Neural cell (in vitro differentiated cells): ENCODE measurements around the gene COX4I1. TPM values are rescaled to one million over a fixed set of nuclear protein-coding genes. Genes with fewer than 3 reads are reported as not detected.
"Not testable (repeated sequence)": the region's sequence is repeated elsewhere in the genome, so short reads cannot be mapped to it uniquely, and the experiment has no call there.

ENCODE experiments used
- H2AFZ ChIP-seq: fragments of 200-600, 300-800 bp; sonication (generic), shearing (Covaris generic); 2 replicates; pipeline ENCODE4 v1.6.0; 2014; ENCODE audit warnings: low read depth, mild to moderate bottlenecking, antibody characterized with exemption, low read length, moderate library complexity
- H3F3A ChIP-seq: fragments of 200-600 bp; shearing (Covaris generic); 2 replicates; pipeline ENCODE4 v1.6.1; 2016; ENCODE audit warnings: mild to moderate bottlenecking, moderate library complexity, mixed read lengths, antibody characterized with exemption, low read length; ENCODE audit not compliant: insufficient read depth, poor library complexity, severe bottlenecking
- H3K27ac ChIP-seq: fragments of 200-600, 300-800 bp; sonication (generic), shearing (Covaris generic); 2 replicates; pipeline ENCODE4 v1.5.1; 2014; ENCODE audit warnings: mild to moderate bottlenecking, low read length, moderate library complexity
- H3K27me3 ChIP-seq: fragments of 300-800, 200-600 bp; sonication (generic), shearing (Covaris generic); 2 replicates; pipeline ENCODE4 v1.6.0; 2014; ENCODE audit warnings: mild to moderate bottlenecking, low read depth, low read length, moderate library complexity; ENCODE audit not compliant: insufficient read depth
- H3K36me3 ChIP-seq: fragments of 300-800, 200-600 bp; sonication (generic), shearing (Covaris generic); 2 replicates; pipeline ENCODE4 v1.5.1; 2014; ENCODE audit warnings: mild to moderate bottlenecking, antibody characterized with exemption, low read length, moderate library complexity; ENCODE audit not compliant: insufficient read depth
- H3K4me2 ChIP-seq: fragments of 300-800, 200-600 bp; sonication (generic), shearing (Covaris generic); 2 replicates; pipeline ENCODE4 v1.6.0; 2014; ENCODE audit warnings: mild to moderate bottlenecking, low read length
- H3K4me3 ChIP-seq: fragments of 300-800, 200-600 bp; sonication (generic), shearing (Covaris generic); 2 replicates; pipeline ENCODE4 v1.5.1; 2014; ENCODE audit warnings: mild to moderate bottlenecking, low read length, moderate library complexity
- H3K79me2 ChIP-seq: fragments of 200-600 bp; shearing (Covaris generic); replicated peaks from 2 replicates; pipeline ENCODE4 v1.6.0; 2014; ENCODE audit warnings: mild to moderate bottlenecking, low read length, moderate library complexity; ENCODE audit not compliant: insufficient read depth
- H3K9ac ChIP-seq: fragments of 300-800, 200-600 bp; sonication (generic), shearing (Covaris generic); 2 replicates; pipeline ENCODE4 v1.6.1; 2016; ENCODE audit warnings: mild to moderate bottlenecking, low read length, mixed read lengths
- H3K9me2 ChIP-seq: fragments of 200-600 bp; shearing (Covaris generic); 2 replicates; pipeline ENCODE4 v1.6.1; 2016; ENCODE audit warnings: mild to moderate bottlenecking, low read length, mixed read lengths; ENCODE audit not compliant: insufficient read depth
- H3K9me3 ChIP-seq: fragments of 200-600, 300-800 bp; sonication (generic), shearing (Covaris generic); 2 replicates; pipeline ENCODE4 v1.6.1; 2016; ENCODE audit warnings: mild to moderate bottlenecking, mixed run types, low read length, moderate library complexity, mixed read lengths
- H4K20me1 ChIP-seq: fragments of 200-600 bp; shearing (Covaris generic); 2 replicates; pipeline ENCODE4 v1.6.1; 2016; ENCODE audit warnings: mild to moderate bottlenecking, mixed run types; ENCODE audit not compliant: insufficient read depth
- CTCF ChIP-seq: fragments of 450-650 bp; IDR thresholded peaks from 2 replicates; pipeline ENCODE4 v1.5.1; 2014; ENCODE audit warnings: antibody characterized with exemption, mild to moderate bottlenecking, moderate library complexity; ENCODE audit not compliant: poor library complexity, severe bottlenecking
- EP300 ChIP-seq: fragments of 450-650 bp; conservative IDR thresholded peaks from 2 replicates; pipeline ENCODE4 v1.6.1; 2014; ENCODE audit warnings: antibody characterized with exemption, mild to moderate bottlenecking, moderate library complexity; ENCODE audit not compliant: poor library complexity, severe bottlenecking
- EZH2 ChIP-seq: fragments of 200-600, 300-800 bp; shearing (Covaris generic), sonication (generic); IDR thresholded peaks from 2 replicates; pipeline ENCODE4 v1.6.1; 2014; ENCODE audit warnings: antibody characterized with exemption, low read length, borderline replicate concordance, mild to moderate bottlenecking; ENCODE audit not compliant: insufficient read depth, poor library complexity, severe bottlenecking
- MXI1 ChIP-seq: fragments of 450-650 bp; conservative IDR thresholded peaks from 2 replicates; pipeline ENCODE4 v1.6.1; 2014; ENCODE audit warnings: antibody characterized with exemption, mild to moderate bottlenecking; ENCODE audit not compliant: poor library complexity, severe bottlenecking
- POLR2AphosphoS5 ChIP-seq: IDR thresholded peaks from 2 replicates; pipeline ENCODE4 v1.6.1; 2012
- RAD21 ChIP-seq: fragments of 450-650 bp; conservative IDR thresholded peaks from 2 replicates; pipeline ENCODE4 v1.6.1; 2014; ENCODE audit warnings: antibody characterized with exemption, mild to moderate bottlenecking, moderate library complexity
- REST ChIP-seq: IDR thresholded peaks from 2 replicates; pipeline ENCODE4 v1.6.1; 2012; ENCODE audit warnings: borderline replicate concordance
- SMC3 ChIP-seq: fragments of 450-650 bp; conservative IDR thresholded peaks from 2 replicates; pipeline ENCODE4 v1.6.1; 2014; ENCODE audit warnings: antibody characterized with exemption, mild to moderate bottlenecking, moderate library complexity; ENCODE audit not compliant: poor library complexity
- TAF1 ChIP-seq: IDR thresholded peaks from 2 replicates; pipeline ENCODE4 v1.6.1; 2012; ENCODE audit warnings: low read depth
- polyA plus RNA-seq: library from polyadenylated mRNA; depleted of rRNA; stranded (reverse); fragments of >200 nt; gene quantifications from 2 replicates; pipeline ENCODE4 v1.2.3, GENCODE V29; 2014

COX4I1 gene
- polyA plus RNA-seq, 1 donor from 2014 or later, result 709 TPM

GRCh38 chr16:85816159-85816558 is 16.7 kb downstream of the COX4I1 start:
- Histone ChIP-seq H3K27ac (no peak overlapping the region), H4K20me1 (no peaks in the 10 kb centered on the region), H3K9ac (no peak overlapping the region), H3K9me2 (no peaks in the 10 kb centered on the region), H3K79me2 (no peaks in the 10 kb centered on the region), H3K9me3 (no peaks in the 10 kb centered on the region), H2AFZ (no peak overlapping the region), H3K4me3 (no peak overlapping the region), H3F3A (no peaks in the 10 kb centered on the region), H3K4me2 (no peak overlapping the region), H3K27me3 (peaks cover 5% of the 10 kb centered on the region), H3K36me3 (no peaks in the 10 kb centered on the region)
- TF ChIP-seq EZH2 (no peak), SMC3 (no peak), REST (no peak), EP300 (no peak), RAD21 (no peak), MXI1 (no peak)

GRCh38 chr16:85817195-85817594 is 17.7 kb downstream of the COX4I1 start:
- H3K36me3 ChIP-seq, H3F3A ChIP-seq, H2AFZ ChIP-seq, H4K20me1 ChIP-seq, H3K4me3 ChIP-seq, H3K79me2 ChIP-seq, H3K27ac ChIP-seq, H3K27me3 ChIP-seq, H3K9ac ChIP-seq, H3K9me2 ChIP-seq, H3K9me3 ChIP-seq, H3K4me2 ChIP-seq: not testable (repeated sequence)

- Histone ChIP-seq H2AFZ (no peak overlapping the region), H3K27ac (no peak overlapping the region), H3K27me3 (peaks cover 5% of the 10 kb centered on the region), H3K4me3 (no peak overlapping the region), H3K4me2 (no peak overlapping the region), H3K9me2 (no peaks in the 10 kb centered on the region), H4K20me1 (no peaks in the 10 kb centered on the region), H3K79me2 (no peaks in the 10 kb centered on the region), H3K9me3 (no peaks in the 10 kb centered on the region), H3K9ac (no peak overlapping the region), H3F3A (no peaks in the 10 kb centered on the region), H3K36me3 (no peaks in the 10 kb centered on the region)
- TF ChIP-seq TAF1, result no peak
- peak; percentile 34 for TF ChIP-seq CTCF
- no peak for TF ChIP-seq EZH2
- no peak for TF ChIP-seq REST
- TF ChIP-seq RAD21, result no peak
- TF ChIP-seq POLR2AphosphoS5, result no peak
- TF ChIP-seq SMC3, result no peak
- TF ChIP-seq EP300, result no peak
Measured at GRCh38 chr16:85819245-85819644, 19.8 kb downstream of the COX4I1 start.
